Jurkat, Clone E6-1 (cell line): Measurements from ENCODE around the gene SART1.
A peak's percentile ranks its signal among the peaks of the same experiment; 100 is the strongest.

Experiments used
- DNase-seq: peaks from one replicate; pipeline ENCODE4 v3.0.0-alpha.2; 2011; ENCODE audit warnings: low read depth, low spot score
- H3K4me3 ChIP-seq: 2 replicates; pipeline ENCODE4 v1.5.1; 2011; ENCODE audit warnings: mild to moderate bottlenecking, low read length, control low read depth, moderate library complexity

Gene SART1

GRCh38 chr11:65958774-65959420, 2.6 kb upstream of the SART1 start:
- DNase-seq: no peak

GRCh38 chr11:65960824-65961266, 689 bp upstream of the SART1 start:
- no peak for DNase-seq

More at GRCh38 chr11:65958774-65959420, 2.6 kb upstream of the SART1 start:
- H3K4me3 ChIP-seq: no peak overlapping the region

DNA sequence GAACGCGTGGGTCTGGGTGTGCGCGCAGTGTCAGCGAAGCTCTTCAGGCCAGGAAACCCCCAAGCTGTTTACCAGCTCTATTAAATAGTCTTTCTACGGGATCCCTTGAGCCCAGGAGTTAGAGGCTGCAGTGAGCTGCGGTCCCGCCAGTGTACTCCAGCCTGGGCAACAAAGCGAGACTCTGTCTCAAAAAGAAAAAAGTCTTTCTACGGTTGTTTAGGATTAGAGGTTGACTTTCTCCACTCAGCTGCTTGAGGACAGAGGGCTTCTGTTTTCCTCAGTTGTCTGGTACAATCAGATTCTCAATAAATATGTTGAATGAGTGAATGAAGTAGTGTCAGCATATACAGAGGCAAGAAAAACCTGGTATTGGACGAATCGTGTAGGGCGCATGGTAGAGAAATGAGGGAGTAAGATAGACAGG, 619 bp downstream of the SART1 start:
- no peak for DNase-seq
- peak overlapping the region; percentile 96 for H3K4me3 ChIP-seq

More at GRCh38 chr11:65960824-65961266, 689 bp upstream of the SART1 start:
- H3K4me3 ChIP-seq: peak overlapping the region; percentile 96

GRCh38 chr11:65964906-65965305, 3.4 kb downstream of the SART1 start:
- no peak for DNase-seq
- H3K4me3 ChIP-seq: no peak overlapping the region

DNA sequence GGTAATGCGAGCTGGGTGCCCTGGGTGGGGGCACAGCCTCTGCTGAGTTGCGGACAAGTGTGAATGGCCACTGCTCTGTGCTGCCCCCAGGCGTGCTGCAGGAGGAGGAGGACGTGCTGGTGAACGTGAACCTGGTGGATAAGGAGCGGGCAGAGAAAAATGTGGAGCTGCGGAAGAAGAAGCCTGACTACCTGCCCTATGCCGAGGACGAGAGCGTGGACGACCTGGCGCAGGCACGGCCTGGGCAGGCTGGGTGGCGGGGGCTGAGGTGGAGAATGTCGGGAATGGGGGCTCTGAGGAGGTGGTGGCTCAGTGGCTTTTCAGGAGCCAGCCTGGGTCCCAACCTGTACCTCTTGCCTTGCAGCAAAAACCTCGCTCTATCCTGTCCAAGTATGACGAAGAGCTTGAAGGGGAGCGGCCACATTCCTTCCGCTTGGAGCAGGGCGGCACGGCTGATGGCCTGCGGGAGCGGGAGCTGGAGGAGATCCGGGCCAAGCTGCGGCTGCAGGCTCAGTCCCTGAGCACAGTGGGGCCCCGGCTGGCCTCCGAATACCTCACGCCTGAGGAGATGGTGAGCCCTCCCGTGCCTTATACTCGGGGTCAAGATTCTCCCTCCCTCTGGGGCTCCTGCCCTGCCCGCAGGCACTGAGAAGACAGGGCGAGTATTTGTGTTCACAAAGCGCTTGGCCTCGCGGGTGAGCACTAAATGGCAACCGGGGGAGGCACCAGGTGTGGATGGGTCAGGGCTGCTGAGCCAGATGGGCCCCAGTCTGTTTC, 4.6 kb downstream of the SART1 start:
- no peak for DNase-seq
- H3K4me3 ChIP-seq: no peak overlapping the region

DNA sequence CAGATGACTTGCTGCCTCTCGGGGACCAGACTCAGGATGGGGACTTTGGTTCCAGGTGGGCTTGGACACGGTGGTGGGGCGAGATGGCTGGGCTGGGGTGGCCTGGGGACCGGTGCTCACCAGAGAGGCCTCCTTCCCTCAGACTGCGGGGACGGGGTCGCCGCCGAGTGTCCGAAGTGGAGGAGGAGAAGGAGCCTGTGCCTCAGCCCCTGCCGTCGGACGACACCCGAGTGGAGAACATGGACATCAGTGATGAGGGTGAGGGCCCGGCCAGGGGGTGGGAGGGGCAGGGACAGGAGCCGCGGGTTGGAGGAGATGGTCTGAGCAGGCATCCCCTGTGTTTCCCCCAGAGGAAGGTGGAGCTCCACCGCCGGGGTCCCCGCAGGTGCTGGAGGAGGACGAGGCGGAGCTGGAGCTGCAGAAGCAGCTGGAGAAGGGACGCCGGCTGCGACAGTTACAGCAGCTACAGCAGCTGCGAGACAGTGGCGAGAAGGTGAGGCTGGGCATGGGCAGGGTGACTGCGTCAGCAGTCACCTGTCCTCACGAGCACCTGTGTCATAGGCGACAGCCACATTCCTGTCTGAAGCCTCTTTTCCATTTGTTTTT, 5.9 kb downstream of the SART1 start:
- no peak overlapping the region for H3K4me3 ChIP-seq
- DNase-seq: no peak

DNA sequence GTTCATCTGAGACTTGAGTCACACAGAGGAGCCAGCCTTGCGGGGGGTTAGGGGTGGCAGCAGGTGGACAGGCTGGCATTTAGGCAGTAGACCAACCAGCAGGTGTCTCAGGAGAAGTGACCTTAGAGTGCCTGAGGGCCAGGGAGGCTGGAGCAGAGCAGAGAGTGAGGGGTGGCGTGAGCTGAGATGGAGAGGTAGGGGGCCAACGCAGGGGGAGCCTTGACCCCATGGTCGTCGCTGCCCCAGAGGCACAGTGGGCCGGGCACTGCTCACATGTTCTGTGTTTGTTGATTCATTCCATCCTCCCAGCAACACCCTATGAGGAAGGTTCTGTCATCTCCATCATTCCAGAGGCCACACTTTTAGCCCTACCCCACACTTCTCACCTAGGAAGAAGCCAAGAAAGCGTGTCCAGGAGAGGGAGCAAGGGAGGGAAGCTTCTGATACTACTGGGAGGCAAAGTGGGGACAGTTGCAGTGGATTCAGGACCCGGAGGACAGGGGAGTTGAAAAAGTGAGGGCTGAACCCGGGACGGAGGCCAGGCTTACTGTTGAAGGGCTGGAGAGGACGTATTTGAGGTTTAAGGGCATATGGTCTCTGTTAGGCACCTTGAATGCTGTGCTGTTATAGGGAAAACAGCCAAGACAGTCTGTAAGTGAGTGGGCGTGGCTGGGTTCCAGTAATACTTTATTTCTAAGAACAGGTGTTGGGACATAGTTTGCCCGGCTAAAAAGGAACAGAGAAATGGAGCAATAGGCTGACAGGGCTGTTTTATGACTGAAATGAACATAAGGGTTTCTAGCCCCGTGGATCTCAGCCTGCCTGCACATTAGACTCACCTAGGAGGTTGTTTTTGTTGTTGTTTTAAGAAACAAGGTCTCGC, 7.3 kb downstream of the SART1 start:
- no peak for DNase-seq
- no peak overlapping the region for H3K4me3 ChIP-seq

DNA sequence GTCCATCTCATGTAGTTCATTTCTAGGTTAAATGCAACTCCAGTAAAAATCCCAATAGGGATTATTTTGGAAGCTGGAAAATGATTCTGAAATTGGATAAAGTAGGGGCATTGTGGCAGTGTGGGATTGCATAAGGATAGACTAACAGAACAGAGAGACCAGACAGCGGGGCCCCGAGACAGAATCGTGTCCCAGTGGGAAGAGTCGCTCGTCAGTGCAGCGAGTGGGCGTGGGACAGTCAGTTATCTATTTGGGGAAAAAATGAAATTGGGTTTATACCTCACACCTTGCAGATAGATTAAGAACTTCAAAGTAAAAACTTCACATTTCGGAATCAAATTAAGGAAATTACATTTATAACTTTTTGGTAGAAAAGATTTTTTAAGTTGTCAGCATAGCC, 10.6 kb downstream of the SART1 start:
- H3K4me3 ChIP-seq: no peak overlapping the region
- no peak for DNase-seq

DNA sequence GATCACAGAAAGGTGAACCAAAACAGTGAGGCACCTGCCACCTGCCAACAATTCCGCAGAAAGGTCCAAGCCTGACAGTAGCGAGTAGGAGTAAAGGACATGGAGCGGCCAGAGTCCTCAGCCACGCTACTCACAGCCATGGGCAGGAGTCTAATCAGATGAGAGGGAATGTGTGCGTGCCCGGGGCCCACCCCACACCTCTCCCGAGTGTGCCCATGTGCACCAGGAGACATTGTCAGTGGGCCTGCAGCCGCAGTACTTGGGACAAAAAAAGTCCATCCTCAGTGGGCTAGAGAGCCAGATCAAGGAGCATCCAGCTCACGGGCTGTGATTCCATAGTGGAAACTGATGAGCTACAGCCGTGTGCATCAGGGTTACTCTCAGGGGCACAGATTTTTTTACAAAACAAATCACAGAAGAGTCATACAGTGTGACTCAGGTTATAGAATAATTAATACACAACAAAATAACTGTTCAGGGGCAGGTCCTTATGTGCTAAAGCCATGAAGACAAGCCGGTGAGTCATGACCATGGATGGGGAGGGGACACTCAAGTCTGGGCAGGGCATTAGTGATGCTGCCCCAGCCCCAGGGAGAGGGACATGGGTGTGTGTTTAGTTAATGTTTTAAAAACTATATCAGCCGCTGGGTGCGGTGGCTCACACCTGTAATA, 12.0 kb downstream of the SART1 start:
- no peak for DNase-seq
- H3K4me3 ChIP-seq: no peak overlapping the region

DNA sequence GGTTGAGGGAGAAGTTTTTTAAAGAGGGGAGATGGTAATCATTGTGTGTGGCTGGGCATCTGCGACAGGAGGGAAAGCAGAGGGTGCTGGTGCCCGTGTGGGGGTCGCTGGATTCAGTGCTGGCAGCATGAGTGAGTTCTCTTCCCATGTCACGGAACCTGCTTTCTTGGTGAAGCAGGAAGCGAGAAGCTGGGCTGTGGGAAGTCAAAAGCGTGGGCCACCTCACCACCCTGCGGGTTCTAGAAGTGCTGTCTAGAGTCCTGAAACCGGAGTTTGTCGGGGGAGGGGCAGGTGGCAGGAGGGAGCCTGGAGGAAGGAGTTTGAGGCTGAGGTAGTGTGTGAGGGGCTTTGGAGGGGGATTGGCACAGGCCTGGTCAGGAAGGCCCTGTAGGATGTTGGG, 14.2 kb downstream of the SART1 start:
- no peak overlapping the region for H3K4me3 ChIP-seq
- DNase-seq: no peak

DNA sequence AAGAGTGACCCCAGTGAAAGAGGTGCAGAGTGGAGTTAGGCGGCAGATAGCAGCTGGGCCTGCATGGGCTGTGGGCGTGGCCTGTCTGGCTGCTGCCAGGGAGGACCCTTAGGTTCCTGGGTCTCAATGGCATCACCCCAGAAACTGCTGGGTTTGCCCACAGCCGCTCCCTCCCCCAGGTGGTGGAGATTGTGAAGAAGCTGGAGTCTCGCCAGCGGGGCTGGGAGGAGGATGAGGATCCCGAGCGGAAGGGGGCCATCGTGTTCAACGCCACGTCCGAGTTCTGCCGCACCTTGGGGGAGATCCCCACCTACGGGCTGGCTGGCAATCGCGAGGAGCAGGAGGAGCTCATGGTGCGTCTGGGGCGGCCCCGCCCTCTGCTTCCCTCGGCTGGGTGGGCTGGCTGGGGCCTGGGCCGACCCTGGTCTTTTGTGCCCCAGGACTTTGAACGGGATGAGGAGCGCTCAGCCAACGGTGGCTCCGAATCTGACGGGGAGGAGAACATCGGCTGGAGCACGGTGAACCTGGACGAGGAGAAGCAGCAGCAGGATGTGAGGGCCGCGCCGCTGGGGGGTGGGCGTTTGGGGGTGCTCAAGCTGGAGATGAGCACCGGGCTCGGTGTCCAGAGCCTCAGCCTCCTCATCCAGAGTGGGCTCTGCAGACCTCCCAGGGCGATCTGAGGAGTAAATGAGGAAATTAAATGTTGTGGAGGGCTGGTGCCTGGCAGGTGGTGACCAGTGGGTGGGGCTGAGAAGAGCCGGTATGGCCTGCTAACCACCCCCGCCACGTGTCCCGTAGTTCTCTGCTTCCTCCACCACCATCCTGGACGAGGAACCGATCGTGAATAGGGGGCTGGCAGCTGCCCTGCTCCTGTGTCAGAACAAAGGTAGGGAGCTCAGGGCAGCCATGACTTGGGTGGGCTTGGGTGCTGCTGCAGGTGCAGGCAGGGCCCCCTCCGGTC, 15.0 kb downstream of the SART1 start:
- no peak for DNase-seq
- no peak overlapping the region for H3K4me3 ChIP-seq

- no peak for DNase-seq
- H3K4me3 ChIP-seq: no peak overlapping the region
These were observed 16.3 kb downstream of the SART1 start for GRCh38 chr11:65977621-65978390.

DNA sequence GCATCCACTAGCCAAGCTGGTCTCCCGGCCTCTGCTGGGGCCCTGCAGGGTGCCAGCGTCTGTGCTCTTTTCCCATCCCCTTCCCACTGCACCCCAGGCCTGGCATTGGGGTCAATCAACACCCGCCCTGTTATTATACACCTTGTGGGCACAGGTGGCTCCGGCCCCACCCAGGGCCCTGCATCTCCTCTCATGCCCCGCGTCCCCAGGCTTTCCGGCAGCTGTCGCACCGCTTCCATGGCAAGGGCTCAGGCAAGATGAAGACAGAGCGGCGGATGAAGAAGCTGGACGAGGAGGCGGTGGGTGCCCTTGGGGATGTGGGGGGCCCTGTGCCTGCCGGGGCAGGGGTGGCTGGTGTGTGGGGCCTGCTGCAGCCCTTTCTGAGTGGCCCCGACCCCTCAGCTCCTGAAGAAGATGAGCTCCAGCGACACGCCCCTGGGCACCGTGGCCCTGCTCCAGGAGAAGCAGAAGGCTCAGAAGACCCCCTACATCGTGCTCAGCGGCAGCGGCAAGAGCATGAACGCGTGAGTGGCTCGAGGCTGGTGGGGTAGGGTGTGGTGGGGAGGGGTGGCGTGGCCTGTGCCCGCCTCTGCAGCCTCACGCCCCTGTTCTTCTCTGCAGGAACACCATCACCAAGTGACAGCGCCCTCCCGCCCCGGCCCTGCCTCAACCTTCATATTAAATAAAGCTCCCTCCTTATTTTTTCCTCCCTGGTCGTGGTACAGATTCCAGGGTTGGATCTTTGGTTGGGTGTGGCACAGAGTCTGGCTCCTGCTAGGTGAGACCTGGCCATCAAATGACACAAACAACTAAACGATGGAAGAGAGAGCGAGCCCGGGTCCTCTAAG, 17.1 kb downstream of the SART1 start:
- H3K4me3 ChIP-seq: no peak overlapping the region
- no peak for DNase-seq

DNA sequence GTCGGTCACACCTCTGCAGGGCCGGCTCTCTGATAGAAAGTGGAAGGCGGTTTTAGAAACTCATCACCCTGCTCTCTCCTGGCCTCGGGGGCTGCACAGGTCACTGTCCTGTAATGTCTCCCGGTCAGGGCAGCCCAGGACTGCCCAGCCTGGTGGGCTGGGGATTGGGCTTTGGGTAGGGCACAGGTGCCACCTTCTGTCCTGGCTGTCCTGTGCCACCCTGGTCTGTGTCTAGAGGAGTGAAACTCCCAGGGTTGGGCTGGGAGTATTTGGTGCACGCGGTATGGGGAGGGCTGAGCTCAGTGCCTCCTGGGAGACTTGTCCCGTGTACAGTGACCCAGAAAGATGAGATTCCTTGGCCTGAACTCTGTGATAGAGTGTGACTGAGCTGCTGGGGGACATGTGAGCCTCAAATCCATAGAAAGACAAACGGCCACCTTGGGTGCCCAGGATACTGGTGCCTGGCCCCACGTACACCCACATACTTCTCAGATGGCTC, 17.8 kb downstream of the SART1 start:
- H3K4me3 ChIP-seq: no peak overlapping the region
- DNase-seq: no peak

- H3K4me3 ChIP-seq: no peak overlapping the region
- no peak for DNase-seq
These were observed 19.7 kb downstream of the SART1 start for GRCh38 chr11:65981101-65981740.
